Left ventricle myocardium inferior (tissue), 1 donor: ENCODE measurements around the gene PKP1. TPM values are rescaled to one million over a fixed set of nuclear protein-coding genes. Genes with fewer than 3 reads are reported as not detected.

Experiments used
- DNase-seq: peaks from one replicate; pipeline ENCODE4 v3.0.0-alpha.2; 2020
- H3K27ac ChIP-seq: fragments of 200-600 bp; replicated peaks from 2 replicates; pipeline ENCODE4 v1.8.0; 2021
- H3K27me3 ChIP-seq: fragments of 200-600 bp; 2 replicates; pipeline ENCODE4 v1.8.0; 2021; ENCODE audit warnings: low read depth
- H3K36me3 ChIP-seq: fragments of 200-600 bp; 2 replicates; pipeline ENCODE4 v1.8.0; 2021
- H3K4me1 ChIP-seq: fragments of 200-600 bp; 2 replicates; pipeline ENCODE4 v1.8.0; 2021
- H3K4me3 ChIP-seq: fragments of 200-600 bp; 2 replicates; pipeline ENCODE4 v1.8.0; 2021; ENCODE audit warnings: mild to moderate bottlenecking, moderate library complexity
- H3K9me3 ChIP-seq: fragments of 200-600 bp; replicated peaks from 2 replicates; pipeline ENCODE4 v1.8.0; 2021
- CTCF ChIP-seq: fragments of 200-600 bp; IDR thresholded peaks from 2 replicates; pipeline ENCODE4 v1.8.0; 2021; ENCODE audit warnings: antibody characterized with exemption, mild to moderate bottlenecking, borderline replicate concordance
- intact Hi-C: fragments of 100-400 bp; cut with micrococcal nuclease; formaldehyde crosslinking; loops from one replicate; pipeline ENCODE4 v1.11.0; 2022
- total RNA-seq: library from RNA; stranded (reverse); fragmentation: NEBNext Ultra II Directional; extraction: Animal tissue kit (Norgen Biotek cat#: 25700); gene quantifications from one replicate; pipeline ENCODE4 v1.2.1, GENCODE V29; 2021
- donor health status: DM: no; HTN: yes; CAD: no; lungs with severe emphysema.

The PKP1 gene
- total RNA-seq, 1 donor from 2014 or later, result 0.38 TPM

GRCh38 chr1:201356236-201356635 lies 72.9 kb downstream of the PKP1 start:
- Histone ChIP-seq H3K27ac (no peak overlapping the region), H3K9me3 (no peaks in the 10 kb centered on the region), H3K27me3 (no peaks in the 10 kb centered on the region), H3K4me3 (no peak overlapping the region), H3K36me3 (peaks cover 24% of the 10 kb centered on the region), H3K4me1 (peaks cover 13% of the 10 kb centered on the region)
- no peak for TF ChIP-seq CTCF
- intact Hi-C loops, result no loop called here
- DNase-seq, result peak; percentile 12

- intact Hi-C loops, result no loop called here
- H3K27ac ChIP-seq, result no peak overlapping the region
- no peak for TF ChIP-seq CTCF
Observed at GRCh38 chr1:201356701-201357100, 73.4 kb downstream of the PKP1 start.

GRCh38 chr1:201357211-201357610 lies 73.9 kb downstream of the PKP1 start:
- Histone ChIP-seq H3K4me3 (no peak overlapping the region), H3K27me3 (no peaks in the 10 kb centered on the region), H3K27ac (peak overlapping the region; percentile 61), H3K9me3 (no peaks in the 10 kb centered on the region), H3K4me1 (peaks cover 13% of the 10 kb centered on the region), H3K36me3 (peaks cover 31% of the 10 kb centered on the region)
- intact Hi-C loops, result no loop called here
- peak; percentile 55 for DNase-seq
- no peak for TF ChIP-seq CTCF

More at GRCh38 chr1:201356701-201357100, 73.4 kb downstream of the PKP1 start:
- peak; percentile 16 for DNase-seq
- no peak overlapping the region for H3K4me3 ChIP-seq
- H3K27me3 ChIP-seq, result no peaks in the 10 kb centered on the region
- peaks cover 29% of the 10 kb centered on the region for H3K36me3 ChIP-seq
- no peaks in the 10 kb centered on the region for H3K9me3 ChIP-seq
- peaks cover 13% of the 10 kb centered on the region for H3K4me1 ChIP-seq

GRCh38 chr1:201357636-201358348 lies 74.5 kb downstream of the PKP1 start:
- peaks cover 13% of the 10 kb centered on the region for H3K4me1 ChIP-seq
- TF ChIP-seq CTCF, result no peak
- H3K9me3 ChIP-seq, result no peaks in the 10 kb centered on the region
- no peak overlapping the region for H3K4me3 ChIP-seq
- intact Hi-C loops, result no loop called here
- H3K27me3 ChIP-seq, result no peaks in the 10 kb centered on the region
- H3K36me3 ChIP-seq, result peaks cover 37% of the 10 kb centered on the region
- peak overlapping the region; percentile 61 for H3K27ac ChIP-seq
- DNase-seq, result peak; percentile 49

- TF ChIP-seq CTCF, result no peak
- Histone ChIP-seq H3K4me3 (no peak overlapping the region), H3K27me3 (no peaks in the 10 kb centered on the region), H3K4me1 (peaks cover 21% of the 10 kb centered on the region), H3K36me3 (peaks cover 45% of the 10 kb centered on the region), H3K27ac (peak overlapping the region; percentile 61), H3K9me3 (no peaks in the 10 kb centered on the region)
- peak; percentile 12 for DNase-seq
- intact Hi-C loops, result no loop called here
Observed at GRCh38 chr1:201358596-201358995, 75.3 kb downstream of the PKP1 start.
